Fibroblast of skin of left biceps (primary cell): Measurements from ENCODE around the gene REPIN1.
A peak's percentile ranks its signal among the peaks of the same experiment; 100 is the strongest.
"Not testable (repeated sequence)": the region's sequence is repeated elsewhere in the genome, so short reads cannot be mapped to it uniquely, and the experiment has no call there.

Experiments
- DNase-seq, 2 experiments: peaks; one replicate each; pipeline ENCODE4 v3.0.0-alpha.2; 2013; ENCODE audit warnings: low read depth in 2 of 2

REPIN1 gene

DNA sequence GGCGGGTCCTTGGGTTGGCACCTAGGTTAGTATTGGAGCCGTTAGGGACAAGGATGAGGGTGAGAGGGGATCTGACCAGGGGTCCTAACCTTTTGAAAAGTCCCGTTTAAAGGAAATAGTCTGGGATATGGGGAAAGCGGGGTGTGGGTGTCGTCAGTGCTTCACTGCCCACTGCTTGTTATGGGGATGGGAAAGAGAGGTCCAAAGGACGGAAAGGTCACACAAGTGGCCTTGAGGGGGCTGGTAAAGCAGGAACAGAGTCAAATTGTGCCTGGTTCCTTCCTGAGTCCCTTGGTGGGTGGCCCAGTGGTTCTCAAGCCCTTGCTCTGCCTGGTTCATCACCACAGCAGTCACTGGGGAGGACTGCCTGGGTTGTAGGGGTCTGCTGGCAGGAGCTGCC is 7.9 kb downstream of the REPIN1 start:
- no peak for DNase-seq

DNA sequence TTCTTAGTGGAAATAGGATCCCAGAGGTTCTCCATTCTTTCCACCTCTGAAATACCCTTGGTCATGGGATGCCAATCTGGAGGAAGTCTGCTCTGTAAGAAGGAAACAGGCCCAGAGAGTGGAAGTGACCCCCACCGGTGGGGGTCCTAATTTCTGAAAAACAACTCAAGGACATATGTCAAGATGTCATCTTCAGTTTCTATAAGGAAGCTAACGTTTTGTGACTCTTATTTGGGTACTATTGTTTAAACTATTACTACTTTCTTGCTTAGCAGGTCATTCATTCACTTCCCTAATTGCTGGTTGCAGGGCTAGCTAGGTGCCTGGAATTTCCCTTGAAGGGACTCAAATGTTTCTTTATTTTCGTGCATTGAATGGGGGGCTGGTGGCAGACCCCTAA is 8.6 kb downstream of the REPIN1 start:
- no peak for DNase-seq

GRCh38 chr7:150377635-150378034 is 9.0 kb downstream of the REPIN1 start:
- DNase-seq = no peak

DNA sequence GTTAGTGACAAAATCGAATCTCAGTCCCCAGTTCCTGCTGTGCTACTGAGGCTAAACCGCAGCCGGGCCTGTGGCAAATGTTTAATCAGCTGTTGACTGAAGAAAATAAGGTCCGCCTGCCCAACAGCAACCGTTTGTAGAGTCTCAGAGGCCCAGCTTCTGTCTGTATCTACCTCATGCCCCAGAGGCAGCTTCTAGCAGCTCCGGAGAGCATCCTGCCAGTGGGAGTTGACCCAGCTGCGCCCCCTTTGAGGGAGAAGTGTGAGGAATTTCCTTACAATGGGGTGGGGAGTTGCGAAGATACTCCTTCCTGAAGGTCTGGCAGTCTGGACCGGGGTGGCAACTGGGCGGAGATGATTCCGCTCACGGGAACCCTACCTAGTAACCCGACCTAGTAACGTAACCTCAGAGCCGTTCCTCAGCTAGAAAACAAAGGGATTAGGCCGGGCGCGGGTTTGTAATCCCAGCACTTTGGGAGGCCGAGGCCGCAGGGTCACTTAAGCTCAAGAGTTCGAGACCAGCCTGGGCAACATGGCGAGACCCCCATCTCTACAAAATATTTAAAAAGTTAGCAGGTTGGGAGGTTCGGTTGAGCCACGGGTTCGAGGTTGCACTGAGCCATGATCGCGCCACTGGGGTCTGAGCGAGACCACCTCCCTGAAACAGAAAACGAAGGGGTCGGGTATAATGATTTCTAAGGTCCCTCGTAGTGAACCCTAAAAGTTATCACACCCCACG is 9.7 kb downstream of the REPIN1 start:
- peak in 1 of 2 experiments; percentile 12 for DNase-seq

- peak; percentile 72 to 79 for DNase-seq
Observed at GRCh38 chr7:150378853-150379440, 10.3 kb downstream of the REPIN1 start, which contains the start of gene ZNF775. ZNF775 (plus strand) TSS chr7:150379330; CDS start chr7:150388471, 9,141 bp downstream.

- DNase-seq = no peak
Observed at GRCh38 chr7:150379441-150380379, 11.1 kb downstream of the REPIN1 start.

DNA sequence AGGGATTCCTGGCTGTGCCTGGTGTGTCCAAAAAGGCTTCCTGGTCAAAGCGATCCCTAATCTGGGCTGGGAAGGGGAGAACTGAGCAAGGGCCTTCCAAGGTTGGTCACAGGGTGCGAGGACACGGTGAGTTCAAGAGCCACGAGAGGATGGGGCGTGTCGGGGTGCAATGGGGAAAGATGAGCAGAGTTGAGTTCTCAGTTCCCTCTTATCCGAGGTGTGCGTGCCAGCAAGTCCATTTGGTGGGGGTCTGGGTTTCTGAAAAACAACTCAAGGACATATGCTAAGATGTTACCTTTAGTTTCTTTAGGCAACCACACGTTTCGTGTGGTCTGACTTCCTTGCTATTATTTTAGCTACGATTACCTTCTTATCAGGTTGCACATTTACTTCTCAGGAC is 11.8 kb downstream of the REPIN1 start:
- DNase-seq = no peak

DNA sequence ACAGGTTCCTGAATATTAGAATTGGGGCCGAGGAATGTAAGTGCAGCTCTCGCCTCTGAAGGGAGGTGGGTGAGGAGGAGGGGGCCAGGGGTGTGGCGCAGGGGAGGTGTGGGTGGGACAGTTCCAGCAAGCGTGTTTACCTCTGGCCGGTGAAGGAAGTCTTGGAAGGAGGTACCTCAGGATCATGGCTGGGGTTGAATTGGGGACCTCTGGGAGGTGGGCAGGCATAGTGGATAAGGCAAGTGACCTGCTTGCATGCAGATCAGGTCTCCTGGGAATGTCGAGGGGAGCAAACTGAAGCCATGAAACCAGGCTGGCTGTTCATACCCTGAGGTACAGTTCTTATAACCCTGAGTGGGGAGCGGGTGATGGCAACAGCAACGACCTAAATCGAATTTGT is 12.5 kb downstream of the REPIN1 start:
- DNase-seq = no peak

DNA sequence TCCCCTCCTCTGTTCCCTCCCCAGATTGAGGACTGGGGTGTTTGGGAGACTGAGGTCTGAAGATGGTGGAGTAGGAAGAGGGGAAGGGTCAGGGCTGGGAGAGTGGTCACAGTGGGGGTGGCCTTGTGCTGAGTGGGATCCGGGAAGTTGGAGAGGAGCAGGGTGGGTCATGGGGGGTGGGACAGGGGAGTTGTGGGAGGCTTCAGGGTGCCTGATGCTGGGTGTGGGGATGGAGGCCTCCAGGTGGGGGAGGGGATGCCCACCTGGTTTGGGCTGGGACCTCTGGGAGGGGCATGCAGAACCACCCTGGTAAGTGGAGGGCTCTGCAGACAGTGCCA is 13.1 kb downstream of the REPIN1 start:
- no peak for DNase-seq

- no peak for DNase-seq
Observed at GRCh38 chr7:150382123-150382843, 13.7 kb downstream of the REPIN1 start.

DNA sequence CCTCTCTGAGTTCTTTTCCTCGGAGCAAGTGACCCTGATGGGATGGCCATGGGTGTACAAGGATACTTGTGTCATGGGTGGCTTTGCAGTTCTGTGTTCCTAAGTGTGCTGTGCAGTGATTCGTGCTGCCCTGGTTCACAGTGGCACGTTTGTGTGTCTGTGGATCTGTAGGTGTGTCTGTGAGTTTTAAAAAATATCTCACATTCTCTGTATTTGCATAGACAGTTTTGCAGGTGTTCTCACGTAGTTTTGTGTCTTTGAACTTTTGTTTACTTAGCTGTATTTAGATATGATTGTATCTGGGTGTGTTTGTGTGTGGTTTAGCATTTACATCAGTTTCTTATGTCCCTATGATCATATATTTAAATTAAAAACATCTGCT is 14.2 kb downstream of the REPIN1 start:
- no peak for DNase-seq

GRCh38 chr7:150383710-150384397 is 15.2 kb downstream of the REPIN1 start:
- no peak for DNase-seq

GRCh38 chr7:150384406-150385301 is 16.0 kb downstream of the REPIN1 start:
- DNase-seq = no peak

DNA sequence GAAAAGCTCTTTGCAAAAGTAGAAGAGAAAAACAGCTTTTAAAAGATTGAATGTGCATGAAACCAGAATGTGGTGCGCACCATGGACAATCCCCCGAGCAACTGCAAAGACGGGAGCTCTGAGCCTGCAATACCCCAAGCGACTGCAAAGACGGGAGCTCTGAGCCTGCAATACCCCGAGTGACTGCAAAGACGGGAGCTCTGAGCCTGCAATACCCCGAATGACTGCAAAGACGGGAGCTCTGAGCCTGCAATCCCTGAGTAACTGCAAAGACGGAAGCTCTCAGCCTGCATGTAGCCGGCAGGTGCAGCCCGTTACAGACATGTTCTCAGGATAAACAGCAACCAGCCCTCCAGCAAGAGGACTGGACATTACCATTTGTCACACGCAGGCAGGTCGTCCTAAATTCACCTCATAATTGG is 16.7 kb downstream of the REPIN1 start:
- no peak for DNase-seq

GRCh38 chr7:150385884-150386283 is 17.3 kb downstream of the REPIN1 start:
- DNase-seq = not testable (repeated sequence)

GRCh38 chr7:150388306-150388705 is 19.7 kb downstream of the REPIN1 start:
- DNase-seq = no peak

DNA sequence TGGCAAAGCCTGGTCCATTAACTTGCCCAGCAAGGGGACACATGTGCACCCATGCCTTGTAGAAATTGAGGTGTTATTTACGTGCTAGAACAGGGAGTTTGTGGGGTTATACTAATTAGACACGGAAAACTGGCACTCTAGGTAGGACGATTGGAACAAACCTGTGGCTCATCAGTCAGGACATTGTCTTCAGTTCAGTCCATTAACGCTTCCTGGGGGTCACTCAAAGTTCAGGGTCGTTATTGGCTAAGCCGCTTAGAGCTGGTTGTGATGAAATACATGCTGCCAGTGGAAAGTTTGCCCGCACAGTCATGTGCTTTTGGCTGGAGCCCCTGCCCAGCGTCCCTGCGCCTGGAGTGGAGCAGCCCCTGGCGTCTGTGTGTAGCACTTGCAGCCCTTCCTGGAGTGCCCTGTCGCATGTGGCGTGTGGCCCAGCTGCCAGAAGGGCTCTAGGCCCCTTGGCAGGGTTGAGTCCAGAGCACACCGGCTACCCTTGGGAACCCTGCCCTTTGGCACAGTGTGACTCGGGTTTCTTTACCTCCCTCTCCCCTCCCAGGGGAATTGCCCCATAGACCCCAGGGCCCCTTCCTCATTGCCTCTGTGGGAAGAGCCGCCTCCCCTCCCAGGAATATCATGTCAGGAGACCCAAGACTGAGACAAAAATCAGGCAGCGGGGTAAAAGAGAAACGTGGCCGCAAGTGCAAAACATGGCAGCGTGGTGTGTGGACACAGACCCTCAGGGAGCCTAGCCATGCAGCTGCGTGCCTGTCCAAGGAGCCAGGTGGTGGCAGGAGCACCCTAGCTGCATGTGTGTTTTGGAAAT is 20.3 kb downstream of the REPIN1 start:
- DNase-seq = no peak

GRCh38 chr7:150389532-150389816 is 20.9 kb downstream of the REPIN1 start:
- no peak for DNase-seq

GRCh38 chr7:150390205-150390604 is 21.6 kb downstream of the REPIN1 start:
- DNase-seq = no peak

DNA sequence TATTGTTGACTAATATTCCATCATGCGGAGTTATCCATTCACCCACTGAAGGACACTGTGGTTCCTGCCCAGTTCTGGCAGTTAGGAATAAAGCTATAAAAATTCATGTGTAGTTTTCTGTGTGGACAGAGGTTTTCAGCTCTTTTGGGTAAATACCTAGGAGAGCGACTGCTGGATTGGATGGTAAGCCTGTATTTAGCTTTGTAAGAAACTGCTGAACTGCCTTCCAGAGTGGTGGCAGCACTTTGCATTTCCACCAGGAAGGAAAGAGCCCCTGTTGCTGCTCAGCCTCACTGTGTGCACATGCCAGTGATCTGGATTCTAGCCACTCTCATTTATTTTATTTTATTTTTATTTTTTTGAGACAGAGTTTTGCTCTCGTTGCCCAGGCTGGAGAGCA is 24.7 kb downstream of the REPIN1 start:
- no peak for DNase-seq
